Muscle layer of colon (tissue), 2 donors: Measurements from ENCODE around the gene FAHD1.

Experiments used
- H3K27ac ChIP-seq: one replicate; pipeline ENCODE4 v1.7.0; 2013; ENCODE audit warnings: low read depth, mild to moderate bottlenecking, low read length, moderate library complexity
- H3K27me3 ChIP-seq, 2 donors: one replicate each; pipeline ENCODE4 v1.7.0; 2013; ENCODE audit warnings: low read length in 2 of 2, mild to moderate bottlenecking in 2 of 2; ENCODE audit not compliant: insufficient read depth in 2 of 2, control insufficient read depth in 1 of 2
- H3K36me3 ChIP-seq: one replicate; pipeline ENCODE4 v1.7.0; 2013; ENCODE audit warnings: mild to moderate bottlenecking, low read length; ENCODE audit not compliant: insufficient read depth
- H3K4me1 ChIP-seq: one replicate; pipeline ENCODE4 v1.7.0; 2013; ENCODE audit warnings: mild to moderate bottlenecking, low read length; ENCODE audit not compliant: insufficient read depth
- H3K4me3 ChIP-seq, 2 donors: one replicate each; pipeline ENCODE4 v1.7.0; 2013; ENCODE audit warnings: low read length in 2 of 2, low read depth in 1 of 2, mild to moderate bottlenecking in 1 of 2, moderate library complexity in 1 of 2
- H3K9ac ChIP-seq: one replicate; pipeline ENCODE4 v1.7.0; 2013; ENCODE audit warnings: low read length
- H3K9me3 ChIP-seq: one replicate; pipeline ENCODE4 v1.7.0; 2013; ENCODE audit warnings: mild to moderate bottlenecking, low read length
- donor health status: abdominal sarcoma.
- donor health status: Adenocarcinoma of cecum.

FAHD1 gene

GRCh38 chr16:1784977-1785845, 41.8 kb upstream of the FAHD1 start:
- H3K27me3 ChIP-seq, result no peaks in the 10 kb centered on the region
- H3K9me3 ChIP-seq, result no peaks in the 10 kb centered on the region
- no peak overlapping the region for H3K27ac ChIP-seq
- peaks cover 24% of the 10 kb centered on the region for H3K36me3 ChIP-seq
- H3K4me3 ChIP-seq, result no peak overlapping the region
- H3K9ac ChIP-seq, result no peak overlapping the region
- H3K4me1 ChIP-seq, result peaks cover 25% of the 10 kb centered on the region

DNA sequence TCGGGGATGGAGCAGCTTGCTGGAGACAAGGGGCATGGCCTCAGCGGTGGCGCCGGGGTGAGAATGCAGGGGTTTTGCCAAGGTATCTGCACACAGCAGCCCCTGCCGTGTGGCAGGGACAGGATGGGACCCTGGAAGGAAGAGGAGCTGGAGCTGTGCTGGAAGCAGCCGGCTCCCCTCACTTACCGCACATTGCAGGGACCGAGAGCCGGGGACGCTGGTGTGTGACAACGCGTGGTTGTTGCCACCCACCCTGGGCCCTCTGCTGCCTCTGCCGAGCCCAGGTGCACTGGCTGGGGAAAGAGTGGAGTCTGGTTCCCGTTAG, 41.2 kb upstream of the FAHD1 start:
- Histone ChIP-seq H3K27me3 (no peaks in the 10 kb centered on the region), H3K27ac (no peak overlapping the region), H3K4me3 (no peak overlapping the region), H3K4me1 (peaks cover 22% of the 10 kb centered on the region), H3K36me3 (peaks cover 20% of the 10 kb centered on the region), H3K9me3 (no peaks in the 10 kb centered on the region), H3K9ac (no peak overlapping the region)

- Histone ChIP-seq H3K36me3 (peaks cover 17% of the 10 kb centered on the region), H3K27me3 (no peaks in the 10 kb centered on the region), H3K9me3 (no peaks in the 10 kb centered on the region), H3K4me1 (peaks cover 15% of the 10 kb centered on the region), H3K4me3 (no peak overlapping the region), H3K27ac (no peak overlapping the region), H3K9ac (no peak overlapping the region)
Measured at GRCh38 chr16:1786242-1787055, 40.6 kb upstream of the FAHD1 start.

GRCh38 chr16:1787056-1787321, 40.0 kb upstream of the FAHD1 start:
- no peaks in the 10 kb centered on the region for H3K9me3 ChIP-seq
- peaks cover 17% of the 10 kb centered on the region for H3K36me3 ChIP-seq
- no peaks in the 10 kb centered on the region for H3K27me3 ChIP-seq
- H3K4me3 ChIP-seq, result no peak overlapping the region
- no peak overlapping the region for H3K27ac ChIP-seq
- peaks cover 13% of the 10 kb centered on the region for H3K4me1 ChIP-seq
- H3K9ac ChIP-seq, result no peak overlapping the region

- H3K27ac ChIP-seq, result no peak overlapping the region
- H3K27me3 ChIP-seq, result no peaks in the 10 kb centered on the region
- no peaks in the 10 kb centered on the region for H3K9me3 ChIP-seq
- peaks cover 13% of the 10 kb centered on the region for H3K4me1 ChIP-seq
- peaks cover 17% of the 10 kb centered on the region for H3K36me3 ChIP-seq
- no peak overlapping the region for H3K4me3 ChIP-seq
- H3K9ac ChIP-seq, result no peak overlapping the region
Measured at GRCh38 chr16:1787322-1788094, 39.5 kb upstream of the FAHD1 start.

DNA sequence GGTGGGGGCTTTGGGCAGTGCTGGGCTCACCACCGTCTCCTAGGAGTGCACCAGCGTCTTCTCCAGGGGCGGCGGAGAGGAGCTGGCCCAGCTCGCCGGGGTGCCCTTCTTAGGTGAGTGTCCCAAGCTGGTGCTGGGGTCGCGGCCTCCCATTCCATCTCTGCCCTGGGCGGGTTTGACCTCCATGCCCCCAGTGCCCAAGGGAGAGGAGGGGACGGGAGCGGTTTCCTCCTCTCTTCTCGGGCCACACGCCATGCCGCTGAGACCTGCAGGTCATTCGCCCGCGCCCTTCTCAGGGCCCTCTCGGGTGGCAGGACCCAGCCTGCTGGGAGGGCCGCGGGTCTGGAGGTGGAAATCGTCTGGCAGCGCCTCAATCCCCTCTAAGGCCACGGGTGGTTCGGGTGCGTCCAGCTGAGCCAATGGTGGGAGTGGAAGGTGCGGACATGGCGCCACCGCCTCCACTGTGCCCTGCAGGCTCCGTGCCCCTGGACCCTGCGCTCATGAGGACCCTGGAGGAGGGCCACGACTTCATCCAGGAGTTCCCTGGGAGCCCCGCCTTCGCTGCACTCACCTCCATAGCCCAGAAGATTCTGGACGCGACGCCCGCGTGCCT, 38.8 kb upstream of the FAHD1 start:
- Histone ChIP-seq H3K27me3 (no peaks in the 10 kb centered on the region), H3K36me3 (peaks cover 17% of the 10 kb centered on the region), H3K9ac (no peak overlapping the region), H3K4me1 (peaks cover 13% of the 10 kb centered on the region), H3K4me3 (no peak overlapping the region), H3K27ac (no peak overlapping the region), H3K9me3 (no peaks in the 10 kb centered on the region)

- Histone ChIP-seq H3K36me3 (peaks cover 17% of the 10 kb centered on the region), H3K4me1 (peaks cover 12% of the 10 kb centered on the region), H3K9ac (no peak overlapping the region), H3K9me3 (no peaks in the 10 kb centered on the region), H3K4me3 (no peak overlapping the region), H3K27me3 (no peaks in the 10 kb centered on the region), H3K27ac (no peak overlapping the region)
Measured at GRCh38 chr16:1788708-1789100, 38.3 kb upstream of the FAHD1 start.

- Histone ChIP-seq H3K9ac (no peak overlapping the region), H3K9me3 (no peaks in the 10 kb centered on the region), H3K4me1 (peaks cover 5% of the 10 kb centered on the region), H3K27ac (no peak overlapping the region), H3K27me3 (no peaks in the 10 kb centered on the region), H3K4me3 (no peak overlapping the region), H3K36me3 (peaks cover 17% of the 10 kb centered on the region)
Measured at GRCh38 chr16:1789643-1790045, 37.4 kb upstream of the FAHD1 start.

GRCh38 chr16:1790261-1790610, 36.8 kb upstream of the FAHD1 start:
- no peaks in the 10 kb centered on the region for H3K9me3 ChIP-seq
- peaks cover 3% of the 10 kb centered on the region for H3K4me1 ChIP-seq
- no peak overlapping the region for H3K9ac ChIP-seq
- H3K27ac ChIP-seq, result no peak overlapping the region
- no peaks in the 10 kb centered on the region for H3K27me3 ChIP-seq
- no peak overlapping the region for H3K4me3 ChIP-seq
- peaks cover 17% of the 10 kb centered on the region for H3K36me3 ChIP-seq

DNA sequence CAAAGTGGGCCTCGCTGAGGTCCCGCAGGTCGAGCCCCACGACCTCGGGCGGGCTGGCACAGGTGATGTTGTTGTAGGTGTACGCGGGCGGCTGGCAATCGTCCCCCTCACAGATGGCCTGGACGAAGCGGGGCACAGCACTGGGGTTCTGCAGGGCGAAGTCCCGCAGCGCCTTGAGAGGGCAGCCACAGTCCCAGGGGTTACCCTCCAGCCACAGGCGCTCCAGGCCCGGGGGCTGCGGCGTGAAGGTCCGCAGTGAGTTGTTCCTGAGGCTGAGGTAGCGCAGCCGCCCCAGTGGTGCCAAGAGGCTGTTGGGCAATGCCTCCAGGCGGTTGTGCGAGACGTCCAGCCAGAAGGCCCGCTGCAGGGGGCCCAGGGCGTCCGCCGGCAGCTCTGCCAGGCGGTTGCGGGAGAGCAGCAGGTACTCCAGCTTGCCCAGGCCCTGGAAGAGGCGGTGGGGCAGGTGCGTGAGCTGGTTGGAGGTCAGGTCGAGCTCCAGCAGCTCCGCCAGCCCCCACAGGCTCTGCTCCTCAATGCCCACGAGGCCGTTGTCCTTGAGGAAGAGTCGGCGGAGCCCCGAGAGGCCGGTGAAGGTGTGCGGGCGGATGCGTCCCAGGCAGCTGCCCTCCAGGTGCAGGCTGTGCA, 36.3 kb upstream of the FAHD1 start:
- no peaks in the 10 kb centered on the region for H3K27me3 ChIP-seq
- H3K9ac ChIP-seq, result no peak overlapping the region
- H3K36me3 ChIP-seq, result peaks cover 13% of the 10 kb centered on the region
- no peaks in the 10 kb centered on the region for H3K9me3 ChIP-seq
- H3K4me1 ChIP-seq, result no peaks in the 10 kb centered on the region
- no peak overlapping the region for H3K4me3 ChIP-seq
- no peak overlapping the region for H3K27ac ChIP-seq
